ENCODE results near the gene EIF1.
"Not testable (repeated sequence)": the region's sequence is repeated elsewhere in the genome, so short reads cannot be mapped to it uniquely, and the experiment has no call there.

EIF1 gene

DNA sequence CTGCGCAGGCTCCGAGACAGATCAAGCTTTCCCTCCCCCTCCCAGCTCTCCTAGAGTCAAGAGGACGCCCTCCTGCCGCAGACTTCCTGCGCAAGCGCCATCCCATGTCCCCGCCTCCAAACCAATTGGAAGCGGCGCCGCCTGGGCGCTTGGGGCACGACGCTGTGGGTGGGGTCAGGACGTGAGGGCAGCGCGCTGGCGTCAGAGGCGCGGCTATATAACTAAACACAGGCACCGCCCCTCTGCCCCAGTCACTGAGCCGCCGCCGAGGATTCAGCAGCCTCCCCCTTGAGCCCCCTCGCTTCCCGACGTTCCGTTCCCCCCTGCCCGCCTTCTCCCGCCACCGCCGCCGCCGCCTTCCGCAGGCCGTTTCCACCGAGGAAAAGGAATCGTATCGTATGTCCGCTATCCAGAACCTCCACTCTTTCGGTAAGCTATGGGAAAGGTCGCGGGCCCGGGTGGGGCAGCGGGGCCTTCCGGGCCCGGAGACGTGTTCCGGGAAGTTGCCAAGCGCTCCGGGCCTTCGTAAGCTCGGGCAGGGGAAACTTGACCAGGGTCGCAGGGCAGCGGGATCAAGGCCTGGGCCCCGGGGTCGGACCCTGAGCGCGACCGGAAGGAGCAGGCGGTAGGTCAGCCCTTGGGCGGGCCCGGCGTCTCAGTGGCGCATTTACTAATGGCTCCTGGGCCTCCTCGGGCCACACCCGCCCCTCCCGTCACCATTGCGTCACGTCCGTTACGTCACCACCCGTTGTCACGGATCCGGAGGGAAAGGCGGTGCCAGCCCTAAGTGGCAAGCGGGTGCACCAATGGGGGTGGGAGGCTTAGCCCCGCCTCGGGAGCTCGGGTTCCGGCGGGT, at the start of gene EIF1:
Gene EIF1 (plus strand): TSS at position 245 of the 856 bp plus-strand sequence. CDS start 154 bp downstream, at position 399.
- DNase-seq (ENCODE audit: low read depth in 2 of 2) = peak; percentile 99

DNA sequence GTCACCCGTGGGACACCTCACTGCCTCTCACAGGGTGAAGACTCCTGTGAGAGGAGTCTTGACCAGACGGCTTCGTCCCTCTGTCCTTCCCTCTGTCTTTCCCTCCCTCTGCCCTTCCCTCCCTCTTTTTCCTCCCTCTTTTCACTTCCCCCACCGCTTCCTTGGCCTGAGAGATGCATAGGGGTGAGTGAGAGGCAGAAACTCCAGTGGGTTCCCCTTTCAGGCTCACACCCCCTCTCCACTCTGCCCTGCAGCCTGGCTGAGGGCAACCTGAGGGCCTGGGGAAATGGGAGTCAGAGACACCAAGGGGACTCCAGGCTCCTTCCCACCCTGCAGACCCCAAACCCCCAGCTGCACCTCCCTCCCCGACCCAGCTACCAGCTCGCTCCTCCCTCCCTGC, 49.7 kb upstream of the EIF1 start:
- no peak for DNase-seq (ENCODE audit: low read depth in 2 of 2)

DNA sequence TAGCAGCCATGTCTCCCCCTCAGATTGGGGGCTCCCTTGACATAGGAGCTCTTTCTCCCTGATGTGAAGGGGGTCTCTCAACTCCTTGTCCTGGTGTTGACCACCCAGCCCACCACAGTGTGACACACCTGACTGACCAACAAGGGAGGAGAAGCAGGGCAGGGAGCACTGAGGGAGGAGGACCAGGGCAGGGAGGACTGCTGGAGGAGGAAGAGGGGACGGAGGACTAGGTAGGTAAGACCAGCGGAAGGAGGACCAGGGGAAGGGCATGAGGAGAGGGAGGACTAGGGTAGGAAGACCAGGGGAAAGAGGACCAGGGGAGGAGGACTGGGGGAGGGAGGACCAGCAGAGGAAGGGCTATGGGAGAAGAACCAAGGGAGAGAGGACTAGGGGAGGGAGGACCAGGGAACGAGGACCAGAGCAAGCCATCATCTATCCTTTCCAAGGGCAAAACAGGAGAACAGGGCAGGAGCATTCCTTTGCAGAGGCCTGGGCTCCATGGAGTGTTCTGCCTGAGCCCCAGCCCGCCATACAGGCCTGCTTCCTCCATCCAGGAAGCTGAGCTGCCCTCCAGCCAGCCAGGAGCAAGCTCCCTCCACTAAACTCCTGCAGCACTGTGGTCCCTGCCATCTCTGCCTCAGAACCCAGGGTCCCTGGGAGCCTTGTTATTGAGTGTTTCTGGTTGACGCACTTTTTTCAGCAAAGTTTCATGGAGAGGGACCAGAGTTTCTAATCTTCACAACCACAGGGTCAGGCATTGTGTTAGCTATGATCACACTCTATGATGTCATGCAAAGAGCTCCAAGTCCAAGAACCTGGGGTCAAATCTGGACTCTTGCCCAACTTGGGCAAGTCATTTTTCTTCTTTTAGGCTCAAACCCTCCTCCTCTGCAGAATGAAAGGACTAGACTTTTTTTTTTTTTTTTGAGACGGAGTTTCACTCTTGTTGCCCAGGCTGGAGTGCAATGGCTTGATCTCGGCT, 48.9 kb upstream of the EIF1 start:
- no peak for DNase-seq (ENCODE audit: low read depth in 2 of 2)

DNA sequence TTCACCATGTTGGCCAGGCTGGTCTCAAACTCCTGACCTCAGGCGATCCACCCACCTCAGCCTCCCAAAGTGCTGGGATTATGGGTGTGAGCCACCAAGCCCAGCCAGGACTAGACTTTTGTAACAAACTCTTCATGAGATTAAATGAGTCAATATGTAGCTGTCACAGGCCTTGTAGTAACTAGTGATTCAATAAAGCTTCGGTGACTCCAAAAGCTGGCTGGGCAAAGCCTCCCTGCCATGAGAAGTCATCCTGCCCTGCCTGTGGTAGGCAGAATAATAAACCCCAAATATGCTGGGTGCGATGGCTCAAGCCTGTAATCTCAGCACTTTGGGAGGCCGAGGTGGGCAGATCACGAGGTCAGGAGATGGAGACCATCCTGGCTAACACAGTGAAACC, 48.1 kb upstream of the EIF1 start:
- not testable (repeated sequence) for DNase-seq (ENCODE audit: low read depth in 2 of 2)

DNA sequence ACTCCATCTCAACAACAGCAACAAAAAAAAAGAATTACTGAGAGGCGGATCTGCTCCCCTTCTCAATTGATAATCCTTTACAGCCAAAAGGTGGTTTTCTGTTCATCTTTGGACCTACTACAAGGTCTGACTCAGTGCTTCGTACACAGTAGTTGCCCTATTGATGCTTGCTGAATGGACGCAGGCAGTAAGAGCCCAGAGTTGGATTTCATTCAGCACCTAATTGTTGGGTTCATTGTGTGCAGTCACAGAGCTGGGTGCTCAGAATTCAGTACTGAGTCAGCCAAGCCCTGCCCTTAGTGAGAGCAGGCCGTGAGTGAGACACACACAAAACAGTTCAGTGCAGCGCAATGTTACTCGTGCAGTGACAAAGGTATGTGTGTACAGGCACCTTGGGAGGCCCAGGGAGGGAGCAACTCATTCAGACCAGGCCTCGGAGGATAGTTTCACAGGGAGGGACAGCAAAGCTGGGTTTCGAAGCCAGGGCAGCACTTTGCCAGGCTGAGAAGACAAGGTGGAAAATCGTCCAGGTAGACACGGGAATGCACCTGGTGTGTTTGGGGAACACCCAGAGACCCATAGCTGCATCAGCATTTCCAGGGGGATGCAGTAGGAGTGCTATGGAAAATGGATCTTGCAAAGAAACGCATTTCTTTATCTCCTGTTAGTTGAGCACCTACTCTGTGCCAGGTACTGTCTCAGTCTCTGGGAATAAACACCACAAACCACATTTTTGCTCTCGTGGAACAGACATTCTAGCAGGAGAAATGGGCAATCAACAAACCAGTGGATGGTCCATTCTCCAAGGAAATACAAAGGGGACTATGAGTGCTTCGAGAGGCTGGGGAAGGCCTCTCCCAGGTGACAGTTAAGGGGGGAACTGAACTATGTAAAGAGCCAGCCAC, 46.2 kb upstream of the EIF1 start:
- no peak for DNase-seq (ENCODE audit: low read depth in 2 of 2)

DNA sequence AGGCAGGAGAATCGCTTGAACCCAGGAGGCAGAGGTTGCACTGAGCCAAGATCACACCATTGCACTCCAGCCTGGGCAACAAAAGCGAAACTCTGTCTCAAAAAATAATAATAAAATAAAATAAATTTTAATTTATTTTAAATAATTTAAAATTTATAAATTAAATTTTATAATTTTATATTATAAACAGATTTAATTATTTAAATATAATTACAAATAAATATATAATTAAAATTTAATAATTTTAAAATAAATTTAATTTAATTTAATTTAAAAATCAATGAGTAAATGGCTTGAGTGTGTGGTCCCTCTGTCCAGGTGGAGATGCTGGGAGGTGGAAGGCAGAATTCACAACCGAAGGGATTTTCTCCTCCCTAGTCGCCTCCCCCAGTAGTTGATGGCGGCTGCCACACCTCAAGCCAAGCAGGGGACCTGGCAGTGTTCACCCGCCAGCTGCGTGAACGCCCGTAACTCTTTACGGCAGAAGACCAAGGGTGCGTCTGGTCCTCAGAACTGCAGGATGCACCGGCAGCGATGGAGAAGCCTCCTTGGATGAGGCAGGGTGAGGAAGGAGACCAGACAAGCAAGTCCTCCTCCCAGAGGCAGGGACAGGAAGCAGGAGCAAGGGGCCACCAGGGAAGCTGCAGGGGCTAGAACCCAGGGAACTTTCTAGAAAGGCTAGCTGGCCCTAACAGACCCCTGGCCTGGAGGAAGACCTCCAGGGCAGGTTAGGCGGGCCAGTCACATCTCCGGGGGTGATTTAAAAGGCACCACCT, 41.5 kb upstream of the EIF1 start:
- no peak for DNase-seq (ENCODE audit: low read depth in 2 of 2)

DNA sequence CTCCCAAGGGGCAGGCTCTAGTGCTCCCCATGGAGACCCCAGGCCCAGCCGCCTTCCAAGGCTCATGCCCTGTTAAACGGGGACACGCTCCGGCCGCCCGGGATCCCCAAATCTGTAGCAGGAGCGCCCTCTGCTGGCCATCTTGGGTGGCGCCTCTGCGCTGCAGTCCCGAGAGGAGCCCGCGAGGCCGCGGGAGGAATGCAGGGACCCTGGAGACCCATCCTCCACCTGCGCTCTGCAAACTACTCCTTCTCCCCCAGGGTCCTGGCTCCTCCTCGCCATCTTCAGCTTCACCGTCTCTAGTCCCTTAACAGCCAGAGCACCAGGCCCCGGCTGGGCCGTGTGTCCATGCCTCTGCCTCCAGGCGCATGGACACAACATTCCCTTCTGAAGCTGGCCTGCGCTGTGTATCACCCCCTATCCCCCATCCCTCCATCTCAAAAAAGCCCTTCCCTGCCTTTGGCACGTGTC, 40.7 kb upstream of the EIF1 start:
- DNase-seq (ENCODE audit: low read depth in 2 of 2) = peak in 1 of 2 experiments; percentile 45

DNA sequence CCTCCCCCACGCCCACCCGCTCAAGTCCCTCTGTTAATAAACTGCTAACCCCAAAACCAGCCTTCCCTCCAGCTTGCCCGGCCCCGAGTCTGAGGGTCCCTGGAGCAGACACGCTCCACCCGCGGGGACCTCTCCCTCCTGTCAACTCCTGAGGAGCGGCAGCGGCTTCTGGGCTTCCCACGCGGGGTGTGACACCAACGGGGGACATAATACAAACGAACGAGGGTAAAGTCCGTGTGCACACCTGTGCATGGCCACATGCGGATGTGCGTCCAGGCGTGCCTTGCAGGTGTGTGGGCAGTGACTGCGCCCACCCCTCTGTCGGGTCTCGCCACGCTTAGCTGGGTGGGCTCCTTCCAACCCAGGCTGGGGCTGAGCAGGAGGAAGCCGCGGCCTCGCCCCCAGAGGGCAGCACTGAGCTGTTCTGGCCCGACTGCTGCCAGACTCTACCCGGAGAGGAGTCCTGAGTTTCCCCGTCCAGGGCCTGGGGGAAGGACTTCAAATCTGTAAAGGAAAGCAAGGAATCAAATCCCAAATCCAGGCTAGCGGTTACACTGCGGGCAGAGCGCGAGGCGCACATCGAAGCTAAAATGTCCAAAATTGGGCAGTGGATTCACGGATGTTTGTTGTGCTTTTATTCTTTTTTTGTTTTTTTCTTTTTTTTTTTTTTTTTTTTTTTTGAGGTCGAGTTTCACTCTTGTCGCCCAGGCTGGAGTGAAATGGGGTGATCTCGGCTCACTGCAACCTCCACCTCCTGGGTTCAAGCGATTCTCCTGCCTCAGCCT, 40.1 kb upstream of the EIF1 start:
- DNase-seq (ENCODE audit: low read depth in 2 of 2) = peak; percentile 54 to 55

DNA sequence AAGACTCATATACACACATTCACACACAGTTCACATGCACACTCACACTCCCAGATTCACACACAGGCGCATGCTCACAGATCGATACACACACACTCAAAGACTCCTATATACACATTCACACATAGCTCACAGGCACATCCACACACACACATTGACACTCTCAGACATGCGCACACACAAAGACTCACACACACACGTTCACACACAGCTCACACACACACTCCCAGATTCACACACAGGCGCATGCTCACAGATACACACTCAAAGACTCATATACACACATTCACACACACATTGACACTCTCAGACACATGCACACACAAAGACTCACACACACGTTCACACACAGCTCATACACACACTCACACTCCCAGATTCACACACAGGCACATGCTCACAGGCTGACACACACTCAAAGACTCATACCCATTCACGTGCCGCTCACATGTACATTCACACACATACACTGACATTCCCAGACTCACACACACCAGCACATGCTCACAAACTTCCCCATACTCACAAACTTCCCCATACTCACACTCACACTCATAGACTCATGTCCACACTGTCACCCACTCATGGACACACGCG, 38.7 kb upstream of the EIF1 start:
- DNase-seq (ENCODE audit: low read depth in 2 of 2) = no peak

DNA sequence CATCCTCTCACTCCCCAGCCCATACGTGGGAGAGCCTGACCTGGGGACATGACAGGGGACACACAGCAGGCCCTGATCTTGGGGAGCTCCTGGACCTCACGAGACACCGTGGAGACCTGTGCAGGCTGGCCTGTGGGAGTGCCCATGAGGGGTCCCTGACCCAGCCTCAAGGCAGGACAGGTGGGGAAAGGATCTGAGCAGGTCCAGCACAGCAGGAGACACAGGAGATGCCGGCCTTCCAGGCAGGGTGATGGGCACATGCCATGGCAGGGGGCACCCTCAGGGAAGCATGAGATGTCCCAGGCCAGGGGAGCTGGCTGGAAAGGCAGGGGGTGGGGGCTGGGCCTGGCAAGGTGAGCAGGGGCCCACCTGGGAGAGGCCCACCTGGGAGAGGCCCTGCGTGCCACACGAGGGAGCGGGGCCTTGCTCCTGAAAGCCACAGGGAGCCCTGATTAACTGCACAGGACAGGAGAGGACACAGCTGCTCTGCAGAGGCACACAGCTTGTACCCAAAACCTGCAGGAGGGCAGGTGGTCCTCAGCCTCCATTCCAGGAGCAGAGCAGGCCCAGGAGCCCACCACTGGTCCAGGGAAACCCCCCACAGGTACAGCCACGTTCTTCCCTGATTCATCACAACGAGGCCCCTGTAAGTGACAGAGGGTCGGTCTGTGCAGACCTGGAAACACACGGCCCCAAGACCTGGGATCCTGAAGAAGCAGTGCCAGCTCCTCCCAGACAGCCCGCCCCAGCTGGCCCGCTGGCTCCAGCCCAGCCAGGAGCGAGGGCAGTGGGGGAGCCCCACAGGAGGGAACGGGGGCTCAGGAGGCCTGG, 37.7 kb upstream of the EIF1 start:
- no peak for DNase-seq (ENCODE audit: low read depth in 2 of 2)

DNA sequence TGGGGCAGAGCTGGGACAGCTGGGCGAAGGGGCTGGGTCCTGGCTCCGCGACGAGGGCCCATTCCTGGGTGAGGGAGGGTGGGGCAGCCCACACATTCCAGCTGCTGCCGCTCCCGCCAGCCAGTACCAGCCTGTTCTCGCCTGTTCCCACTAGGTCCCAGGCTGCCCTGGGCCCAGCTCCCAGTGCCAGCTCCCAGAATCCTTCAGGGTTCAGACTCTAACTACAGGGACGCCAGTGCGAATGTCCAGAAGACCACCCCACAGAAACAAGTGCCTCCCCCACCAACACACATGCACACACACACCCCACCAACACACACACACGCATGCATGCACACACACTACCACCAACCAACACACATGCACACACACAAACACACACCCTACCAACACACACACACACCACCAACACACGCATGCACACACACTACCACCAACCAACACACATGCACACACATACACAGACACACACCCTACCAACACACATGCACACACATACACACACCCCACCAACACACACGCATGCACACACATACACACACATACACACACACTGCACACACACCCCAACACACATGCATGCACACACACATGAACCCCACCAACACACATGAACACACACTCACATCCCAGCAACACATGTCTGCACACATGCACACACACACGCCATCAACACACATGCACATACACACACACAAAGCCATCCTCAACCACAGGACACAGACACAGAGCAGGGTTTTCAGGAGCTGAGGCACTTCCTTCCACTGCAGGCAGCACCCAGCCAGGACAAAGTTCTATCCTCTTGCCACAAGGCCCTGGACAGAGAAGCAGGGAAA, 36.8 kb upstream of the EIF1 start:
- no peak for DNase-seq (ENCODE audit: low read depth in 2 of 2)

DNA sequence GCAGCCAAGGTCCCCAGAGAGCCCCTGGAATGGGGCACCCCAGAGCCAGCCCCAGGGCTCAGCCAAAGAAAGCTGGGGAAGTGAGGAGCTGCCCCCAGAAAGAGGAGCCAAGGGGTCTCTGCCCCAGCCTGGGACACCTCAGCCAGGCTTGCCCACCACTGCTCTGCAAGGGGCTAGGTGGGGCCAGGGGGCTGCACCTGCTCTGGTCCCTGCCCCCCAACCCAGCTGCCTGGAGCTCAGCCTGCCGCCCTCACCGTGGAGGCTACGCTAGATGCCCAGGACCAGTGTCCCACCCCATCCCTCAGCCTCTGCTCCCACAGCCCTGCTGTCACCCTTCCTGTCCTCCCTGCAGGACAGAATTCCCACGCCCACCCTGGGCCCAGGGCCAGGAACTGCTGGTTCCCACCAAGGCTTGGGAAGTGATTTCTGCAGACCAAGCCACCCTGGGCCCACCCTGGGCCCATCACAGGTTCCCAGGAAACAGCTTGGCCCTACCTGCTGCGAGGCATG, 36.2 kb upstream of the EIF1 start:
- DNase-seq (ENCODE audit: low read depth in 2 of 2) = no peak

DNA sequence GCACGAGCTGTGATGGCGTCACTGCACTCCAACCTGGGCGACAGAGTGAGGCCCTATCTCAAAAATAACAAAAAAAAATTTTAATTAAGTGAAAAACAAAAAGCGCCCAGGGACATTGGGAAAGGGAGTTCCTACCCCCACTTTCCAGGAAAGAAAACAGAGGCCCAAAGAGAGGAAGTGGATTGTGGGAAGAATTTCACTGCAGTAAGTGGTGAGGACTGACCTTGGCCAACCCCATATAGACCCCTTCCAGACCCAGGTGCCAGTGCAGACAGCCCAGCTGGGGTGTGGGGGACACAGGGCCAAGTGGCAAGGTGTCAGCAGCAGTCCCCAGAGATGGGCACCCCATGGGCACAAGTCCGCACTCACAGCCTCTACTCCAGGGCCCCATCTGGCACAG, 35.3 kb upstream of the EIF1 start:
- no peak for DNase-seq (ENCODE audit: low read depth in 2 of 2)

DNA sequence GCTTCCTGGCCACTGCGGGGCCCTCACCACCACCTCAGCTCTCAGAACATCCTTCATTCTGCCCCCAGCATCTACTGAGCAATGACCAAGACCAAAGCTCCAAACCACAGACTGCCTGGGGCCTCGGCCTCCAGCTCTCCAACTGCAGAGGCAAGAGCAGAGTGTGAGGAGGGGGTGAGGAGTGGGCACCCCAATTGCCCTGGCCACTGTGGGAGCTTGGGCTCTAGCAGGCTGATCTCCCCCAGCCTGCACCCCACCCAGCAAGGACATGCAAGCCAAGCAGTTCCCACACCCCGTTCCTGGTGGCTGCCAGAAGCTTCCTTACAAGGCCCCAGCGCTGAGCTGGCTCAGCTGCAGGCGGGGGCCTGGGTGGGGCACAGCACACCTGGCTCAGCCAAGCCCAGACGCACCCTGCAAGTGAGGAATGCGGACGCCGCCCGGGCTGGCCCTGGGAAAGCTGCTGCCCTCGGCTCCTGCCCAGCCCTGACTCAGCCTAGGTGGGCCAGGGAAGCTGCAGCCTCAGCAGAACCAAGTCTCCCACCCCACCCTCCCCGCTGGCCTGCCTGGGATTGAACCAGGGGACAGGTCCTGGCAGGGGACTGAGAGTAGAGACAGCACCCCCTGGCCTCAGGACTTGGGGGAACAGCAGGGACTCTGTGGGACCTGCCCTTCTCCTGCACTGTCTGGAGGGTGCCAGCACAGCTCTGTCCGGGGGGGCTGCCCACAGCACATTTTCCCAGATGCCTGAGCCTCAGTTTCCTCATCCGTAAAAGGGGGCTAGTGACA, 34.6 kb upstream of the EIF1 start:
- no peak for DNase-seq (ENCODE audit: low read depth in 2 of 2)

DNA sequence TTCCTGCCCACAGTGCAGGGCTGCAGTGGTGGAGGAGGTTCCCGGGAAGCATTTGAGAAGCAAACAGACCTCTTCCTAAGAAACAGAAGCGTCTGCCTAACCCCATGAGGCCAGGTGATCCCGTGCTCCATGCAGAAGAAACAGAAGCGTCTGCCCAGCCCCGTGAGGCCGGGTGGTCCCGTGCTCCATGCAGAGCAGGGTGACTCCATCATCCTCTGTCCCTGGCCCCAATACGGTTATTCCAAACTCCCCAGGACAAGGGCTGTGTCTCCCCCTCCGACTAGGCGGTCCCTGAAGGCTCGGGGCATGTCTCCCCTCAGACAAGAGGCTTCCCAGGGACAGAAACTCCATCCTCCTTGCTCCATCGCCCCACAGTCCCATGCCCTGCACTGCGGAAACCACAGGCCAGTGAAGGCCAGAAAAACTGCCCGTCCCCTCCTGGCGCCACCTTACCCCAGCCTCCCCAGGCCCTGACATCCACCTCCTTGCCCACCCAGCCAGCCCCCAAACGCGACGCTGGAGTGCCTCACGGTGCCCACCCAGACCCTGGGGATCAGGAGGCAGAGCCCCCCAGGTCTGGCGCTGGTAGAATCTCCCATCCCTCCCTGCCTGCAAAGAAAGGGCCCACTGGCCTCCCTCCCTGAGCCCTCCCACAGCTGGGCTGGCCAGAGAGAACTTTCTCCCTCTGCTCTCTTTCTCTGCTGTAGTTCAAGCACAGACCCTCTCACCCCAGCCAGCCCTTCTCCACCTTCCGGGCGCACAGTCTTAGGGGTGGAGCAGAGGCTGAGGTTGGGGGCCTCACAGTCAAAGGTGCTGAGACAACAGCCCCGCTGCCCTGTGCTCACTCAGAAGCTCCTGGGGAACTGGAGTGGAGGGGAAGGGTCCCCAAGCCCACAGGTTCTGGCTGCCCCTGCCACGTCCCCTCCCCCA, 33.7 kb upstream of the EIF1 start:
- no peak for DNase-seq (ENCODE audit: low read depth in 2 of 2)
